IPS-18a (cell line): ENCODE results near the gene AGBL1.

Experiments used
- H3K27ac ChIP-seq: one replicate; pipeline ENCODE4 v1.5.1; 2013; ENCODE audit warnings: low read length
- H3K27me3 ChIP-seq: one replicate; pipeline ENCODE4 v1.6.1; 2013; ENCODE audit warnings: mild to moderate bottlenecking, low read length; ENCODE audit not compliant: control insufficient read depth, insufficient read depth
- H3K36me3 ChIP-seq: one replicate; pipeline ENCODE4 v1.6.1; 2013; ENCODE audit warnings: low read depth, low read length; ENCODE audit not compliant: control insufficient read depth
- H3K4me1 ChIP-seq: one replicate; pipeline ENCODE4 v1.6.1; 2013; ENCODE audit warnings: low read depth, low read length; ENCODE audit not compliant: control insufficient read depth
- H3K4me3 ChIP-seq: one replicate; pipeline ENCODE4 v1.5.1; 2013; ENCODE audit warnings: low read length
- H3K9ac ChIP-seq: one replicate; pipeline ENCODE4 v1.6.1; 2013; ENCODE audit warnings: mild to moderate bottlenecking, low read length, moderate library complexity
- H3K9me3 ChIP-seq: one replicate; pipeline ENCODE4 v1.6.1; 2013; ENCODE audit warnings: low read depth, low read length; ENCODE audit not compliant: control insufficient read depth

Gene AGBL1

GRCh38 chr15:86263230-86263629 is 183.6 kb downstream of the AGBL1 start:
- Histone ChIP-seq H3K9ac (no peak overlapping the region), H3K27ac (no peak overlapping the region), H3K36me3 (no peaks in the 10 kb centered on the region), H3K4me1 (no peaks in the 10 kb centered on the region), H3K27me3 (no peaks in the 10 kb centered on the region), H3K9me3 (no peaks in the 10 kb centered on the region), H3K4me3 (no peak overlapping the region)

GRCh38 chr15:86266896-86267484 is 187.3 kb downstream of the AGBL1 start:
- no peaks in the 10 kb centered on the region for H3K36me3 ChIP-seq
- no peaks in the 10 kb centered on the region for H3K27me3 ChIP-seq
- no peaks in the 10 kb centered on the region for H3K4me1 ChIP-seq
- no peak overlapping the region for H3K27ac ChIP-seq
- H3K9me3 ChIP-seq: no peaks in the 10 kb centered on the region
- no peak overlapping the region for H3K4me3 ChIP-seq
- H3K9ac ChIP-seq: no peak overlapping the region

GRCh38 chr15:86267892-86268291 is 188.2 kb downstream of the AGBL1 start:
- no peak overlapping the region for H3K9ac ChIP-seq
- H3K27me3 ChIP-seq: no peaks in the 10 kb centered on the region
- no peak overlapping the region for H3K4me3 ChIP-seq
- no peaks in the 10 kb centered on the region for H3K4me1 ChIP-seq
- H3K9me3 ChIP-seq: no peaks in the 10 kb centered on the region
- H3K27ac ChIP-seq: no peak overlapping the region
- H3K36me3 ChIP-seq: no peaks in the 10 kb centered on the region

- Histone ChIP-seq H3K4me3 (no peak overlapping the region), H3K9me3 (no peaks in the 10 kb centered on the region), H3K9ac (no peak overlapping the region), H3K27me3 (no peaks in the 10 kb centered on the region), H3K4me1 (no peaks in the 10 kb centered on the region), H3K36me3 (no peaks in the 10 kb centered on the region), H3K27ac (no peak overlapping the region)
Observed at GRCh38 chr15:86268558-86268957, 188.9 kb downstream of the AGBL1 start.

GRCh38 chr15:86273309-86273708 is 193.6 kb downstream of the AGBL1 start:
- Histone ChIP-seq H3K9me3 (no peaks in the 10 kb centered on the region), H3K9ac (no peak overlapping the region), H3K27ac (no peak overlapping the region), H3K4me3 (no peak overlapping the region), H3K27me3 (no peaks in the 10 kb centered on the region), H3K4me1 (no peaks in the 10 kb centered on the region), H3K36me3 (no peaks in the 10 kb centered on the region)

GRCh38 chr15:86275361-86275760 is 195.7 kb downstream of the AGBL1 start:
- Histone ChIP-seq H3K4me1 (no peaks in the 10 kb centered on the region), H3K4me3 (no peak overlapping the region), H3K36me3 (no peaks in the 10 kb centered on the region), H3K27me3 (no peaks in the 10 kb centered on the region), H3K27ac (no peak overlapping the region), H3K9ac (no peak overlapping the region), H3K9me3 (no peaks in the 10 kb centered on the region)

GRCh38 chr15:86278586-86278985 is 198.9 kb downstream of the AGBL1 start:
- H3K9me3 ChIP-seq: no peaks in the 10 kb centered on the region
- no peak overlapping the region for H3K27ac ChIP-seq
- no peak overlapping the region for H3K9ac ChIP-seq
- no peaks in the 10 kb centered on the region for H3K4me1 ChIP-seq
- no peaks in the 10 kb centered on the region for H3K36me3 ChIP-seq
- no peak overlapping the region for H3K4me3 ChIP-seq
- H3K27me3 ChIP-seq: no peaks in the 10 kb centered on the region

GRCh38 chr15:86284635-86285034 is 205.0 kb downstream of the AGBL1 start:
- no peaks in the 10 kb centered on the region for H3K9me3 ChIP-seq
- H3K36me3 ChIP-seq: no peaks in the 10 kb centered on the region
- H3K4me3 ChIP-seq: no peak overlapping the region
- H3K4me1 ChIP-seq: peaks cover 9% of the 10 kb centered on the region
- H3K9ac ChIP-seq: no peak overlapping the region
- no peaks in the 10 kb centered on the region for H3K27me3 ChIP-seq
- no peak overlapping the region for H3K27ac ChIP-seq

GRCh38 chr15:86295511-86295910 is 215.8 kb downstream of the AGBL1 start:
- Histone ChIP-seq H3K4me3 (no peak overlapping the region), H3K27ac (no peak overlapping the region), H3K36me3 (no peaks in the 10 kb centered on the region), H3K27me3 (no peaks in the 10 kb centered on the region), H3K9ac (no peak overlapping the region), H3K4me1 (peaks cover 13% of the 10 kb centered on the region), H3K9me3 (no peaks in the 10 kb centered on the region)

- H3K36me3 ChIP-seq: no peaks in the 10 kb centered on the region
- H3K27ac ChIP-seq: no peak overlapping the region
- no peaks in the 10 kb centered on the region for H3K9me3 ChIP-seq
- H3K27me3 ChIP-seq: no peaks in the 10 kb centered on the region
- H3K4me1 ChIP-seq: peaks cover 20% of the 10 kb centered on the region
- H3K9ac ChIP-seq: no peak overlapping the region
- H3K4me3 ChIP-seq: no peak overlapping the region
Observed at GRCh38 chr15:86296769-86297168, 217.1 kb downstream of the AGBL1 start.

- H3K36me3 ChIP-seq: no peaks in the 10 kb centered on the region
- peaks cover 20% of the 10 kb centered on the region for H3K4me1 ChIP-seq
- H3K9me3 ChIP-seq: no peaks in the 10 kb centered on the region
- H3K27me3 ChIP-seq: no peaks in the 10 kb centered on the region
- no peak overlapping the region for H3K4me3 ChIP-seq
- H3K9ac ChIP-seq: no peak overlapping the region
- no peak overlapping the region for H3K27ac ChIP-seq
Observed at GRCh38 chr15:86300390-86301125, 220.9 kb downstream of the AGBL1 start.
